Measurements from ENCODE around the gene ZFP3. TPM values are rescaled to one million over a fixed set of nuclear protein-coding genes. Genes with fewer than 3 reads are reported as not detected.
"Not testable (repeated sequence)": the region's sequence is repeated elsewhere in the genome, so short reads cannot be mapped to it uniquely, and the experiment has no call there.

ZFP3 gene
- total and polyA plus RNA-seq, 7 donors, result 3.7 to 12.3 (median 7.7) TPM

DNA sequence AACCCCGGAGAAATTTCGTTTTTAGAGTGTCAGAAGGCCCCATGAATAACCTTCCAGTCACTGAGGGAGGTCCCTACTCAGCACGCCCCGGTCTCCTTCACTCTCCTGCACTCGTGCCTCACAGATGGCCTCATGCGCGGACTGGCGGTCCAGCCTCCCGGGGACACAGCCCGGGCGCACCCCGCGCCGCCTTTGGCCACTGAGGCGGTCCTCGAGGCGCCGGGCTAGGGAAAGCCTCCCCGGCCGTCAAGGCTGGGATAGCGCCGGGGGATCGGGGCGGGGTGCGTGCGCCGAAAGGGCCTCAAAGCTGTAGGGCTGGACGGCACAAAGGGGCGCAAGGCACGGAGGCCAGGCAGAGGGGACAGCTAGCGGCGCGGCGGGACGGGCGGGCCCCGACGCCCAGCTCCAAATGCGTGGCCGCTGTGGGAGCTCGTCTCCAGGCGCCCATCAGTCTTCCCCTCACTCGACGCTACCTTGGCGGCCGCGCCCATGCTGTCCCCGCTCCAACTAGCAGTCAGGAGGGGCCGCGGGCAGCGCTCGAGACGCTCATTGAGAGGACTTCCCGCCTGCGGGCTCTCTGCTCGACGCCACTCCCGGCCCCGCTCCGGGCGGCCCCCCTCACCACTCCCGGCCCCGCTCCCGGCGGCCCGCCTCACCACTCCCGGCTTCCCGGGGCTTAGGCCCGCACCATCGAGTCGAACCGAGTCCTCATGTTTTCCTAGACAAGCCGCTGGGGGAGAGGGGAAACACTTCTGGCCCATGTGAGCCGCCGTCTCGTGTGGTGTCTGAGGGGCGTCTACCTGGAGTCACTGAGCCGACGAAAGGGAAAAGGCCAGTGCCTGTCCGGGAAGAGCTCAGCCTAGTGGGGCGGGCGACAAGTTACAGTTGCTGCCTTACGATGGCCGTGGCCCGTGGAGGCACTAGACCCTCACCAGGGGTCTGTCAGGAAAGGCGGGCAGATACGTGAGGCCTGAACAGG is 37.7 kb downstream of the ZFP3 start, which contains the start of gene USP6:
Gene USP6, plus strand, starts transcription at position 360 of the 979 bp plus-strand sequence. CDS start 14,336 bp downstream, outside the sequence.
- no peaks in the 10 kb centered on the region for H3K9me3 ChIP-seq
- H3K27ac ChIP-seq, result no peak within 1 kb of the TSS
- intact Hi-C loops (cut with DNase I), result no loop called here
- ATAC-seq (no peak), DNase-seq (no peak)
- 18 to 24% (median 19%) methylated on average over 64 to 87 of the region's 87 CpGs for WGBS, 3 donors
- peaks cover 0 to 11% of the 10 kb centered on the region in 2 donors for H3K36me3 ChIP-seq (ENCODE audit: insufficient read depth in 1 of 2, low read depth in 1 of 2)
- H3K27me3 ChIP-seq (ENCODE audit: insufficient read depth in 3 of 3, low read length in 2 of 3), result peaks cover 3 to 25% (median 11%) of the 10 kb centered on the region in 3 donors
- TF ChIP-seq, protein P1, sequence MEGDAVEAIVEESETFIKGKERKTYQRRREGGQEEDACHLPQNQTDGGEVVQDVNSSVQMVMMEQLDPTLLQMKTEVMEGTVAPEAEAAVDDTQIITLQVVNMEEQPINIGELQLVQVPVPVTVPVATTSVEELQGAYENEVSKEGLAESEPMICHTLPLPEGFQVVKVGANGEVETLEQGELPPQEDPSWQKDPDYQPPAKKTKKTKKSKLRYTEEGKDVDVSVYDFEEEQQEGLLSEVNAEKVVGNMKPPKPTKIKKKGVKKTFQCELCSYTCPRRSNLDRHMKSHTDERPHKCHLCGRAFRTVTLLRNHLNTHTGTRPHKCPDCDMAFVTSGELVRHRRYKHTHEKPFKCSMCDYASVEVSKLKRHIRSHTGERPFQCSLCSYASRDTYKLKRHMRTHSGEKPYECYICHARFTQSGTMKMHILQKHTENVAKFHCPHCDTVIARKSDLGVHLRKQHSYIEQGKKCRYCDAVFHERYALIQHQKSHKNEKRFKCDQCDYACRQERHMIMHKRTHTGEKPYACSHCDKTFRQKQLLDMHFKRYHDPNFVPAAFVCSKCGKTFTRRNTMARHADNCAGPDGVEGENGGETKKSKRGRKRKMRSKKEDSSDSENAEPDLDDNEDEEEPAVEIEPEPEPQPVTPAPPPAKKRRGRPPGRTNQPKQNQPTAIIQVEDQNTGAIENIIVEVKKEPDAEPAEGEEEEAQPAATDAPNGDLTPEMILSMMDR (IDR thresholded peaks at IDR 0.05), result no peak
- peaks cover 17% of the 10 kb centered on the region for H3K4me1 ChIP-seq
- H3K4me3 ChIP-seq, result peak within 1 kb of the TSS; percentile 27

DNA sequence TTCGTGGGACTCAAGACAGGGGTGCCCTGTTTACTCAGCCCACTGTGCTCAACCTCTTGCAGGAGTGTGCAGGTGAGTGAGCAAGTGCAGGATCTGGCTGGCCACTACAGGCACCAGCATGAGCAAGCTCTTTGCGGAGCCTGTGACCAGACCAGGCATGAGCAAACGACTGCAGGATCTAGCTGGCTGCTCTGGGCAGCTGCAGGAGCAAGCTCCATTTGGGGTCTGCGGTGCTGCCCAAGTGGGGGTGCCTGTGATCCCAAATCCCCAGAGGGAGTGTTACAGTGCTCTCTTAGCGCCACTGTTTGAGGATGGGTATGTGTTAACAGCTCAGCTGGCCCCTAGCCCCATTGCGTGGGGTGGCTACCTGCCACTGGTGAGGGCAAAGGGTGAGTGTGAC is 40.0 kb downstream of the ZFP3 start:
- DNase-seq, result no peak
- Histone ChIP-seq H3K36me3 (ENCODE audit: insufficient read depth in 1 of 2, low read depth in 1 of 2) (peaks cover 0 to 11% of the 10 kb centered on the region in 2 donors), H3K27me3 (ENCODE audit: insufficient read depth in 3 of 3, low read length in 2 of 3) (peaks cover 3 to 25% (median 11%) of the 10 kb centered on the region in 3 donors), H3K27ac (no peak overlapping the region), H3K4me1 (peaks cover 15% of the 10 kb centered on the region), H3K4me3 (no peak overlapping the region), H3K9me3 (no peaks in the 10 kb centered on the region)
- 89 to 94% (median 90%) methylated on average over 6 of the region's 6 CpGs for WGBS, 3 donors
- TF ChIP-seq, protein P1 (IDR thresholded peaks at IDR 0.05), result no peak
- intact Hi-C loops (cut with DNase I), result no loop called here
- ATAC-seq, result no peak

DNA sequence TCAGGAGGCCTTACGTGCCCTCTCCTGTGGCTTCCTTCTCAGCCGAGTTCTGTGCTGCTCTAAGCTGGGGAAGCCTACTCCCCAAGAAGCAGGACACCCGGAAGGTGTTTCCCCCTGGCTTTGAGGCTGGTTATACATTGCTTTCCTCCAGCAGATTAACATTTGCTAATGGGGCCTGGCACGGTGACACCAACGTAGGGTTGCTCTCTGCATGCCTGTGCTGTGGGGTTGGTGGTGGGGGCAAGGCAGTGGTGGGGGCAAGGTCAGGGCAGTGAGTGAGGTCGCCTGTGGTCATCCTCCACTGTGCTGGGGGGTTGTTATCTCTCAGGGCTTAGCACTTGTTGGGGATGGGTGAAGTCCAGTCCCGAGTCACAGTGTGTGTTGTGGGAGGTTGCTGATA is 41.8 kb downstream of the ZFP3 start:
- TF ChIP-seq, protein P1 (IDR thresholded peaks at IDR 0.05), result no peak
- Histone ChIP-seq H3K9me3 (no peaks in the 10 kb centered on the region), H3K4me3 (no peak overlapping the region), H3K27ac (peak overlapping the region; percentile 95), H3K36me3 (ENCODE audit: insufficient read depth in 1 of 2, low read depth in 1 of 2) (no peaks in the 10 kb centered on the region), H3K27me3 (ENCODE audit: insufficient read depth in 3 of 3, low read length in 2 of 3) (peaks cover 0 to 18% (median 9%) of the 10 kb centered on the region in 3 donors), H3K4me1 (peaks cover 15% of the 10 kb centered on the region)
- ATAC-seq, result no peak
- 66 to 79% (median 78%) methylated on average over 7 of the region's 7 CpGs for WGBS, 3 donors
- intact Hi-C loops (cut with DNase I), result no loop called here
- DNase-seq, result no peak

DNA sequence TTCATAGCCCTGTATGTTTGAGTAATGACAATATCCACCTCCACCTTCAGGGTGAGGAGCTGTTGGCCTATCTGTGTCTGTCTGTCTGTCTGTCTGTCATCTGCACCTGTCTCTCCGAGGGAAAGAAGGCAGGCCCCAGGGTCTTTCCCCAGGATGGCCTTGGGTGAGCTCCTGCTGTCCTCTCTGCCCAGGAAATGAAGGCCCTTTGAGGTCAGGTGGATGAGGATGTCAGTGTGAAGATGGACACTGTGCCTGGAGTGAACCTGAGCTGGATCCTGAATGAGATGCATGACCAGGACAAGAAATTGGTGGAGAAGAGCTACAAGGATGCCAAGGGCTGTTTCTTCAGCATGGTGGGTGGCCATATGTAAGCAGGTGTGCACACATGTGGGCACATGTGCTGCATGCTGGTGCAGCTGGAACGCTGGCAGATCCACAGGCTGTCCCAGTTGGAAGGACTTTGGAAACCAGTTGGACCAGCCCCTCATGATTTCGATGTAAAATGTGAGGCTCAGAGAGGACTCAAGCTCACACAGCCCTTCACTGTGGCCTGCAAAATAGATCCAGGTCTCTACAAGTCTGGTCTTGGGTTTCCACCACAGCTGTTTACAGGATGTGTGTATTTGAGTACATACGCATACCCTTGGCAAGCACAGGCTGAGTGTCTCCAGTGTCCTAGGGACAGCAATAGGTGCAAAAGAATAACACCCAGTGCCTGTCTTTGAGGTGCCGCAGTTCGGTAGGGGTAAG is 42.3 kb downstream of the ZFP3 start:
- intact Hi-C loops (cut with DNase I), result not testable (repeated sequence)
- WGBS, 3 donors, result 31 to 39% (median 31%) methylated on average over 5 to 6 of the region's 6 CpGs

More for the DNA sequence above, 42.3 kb downstream of the ZFP3 start:
- ATAC-seq (peak; percentile 38 to 55 (median 48)), DNase-seq (peak; percentile 29 to 71)
- H3K9me3 ChIP-seq; H3K36me3 ChIP-seq (ENCODE audit: insufficient read depth in 1 of 2, low read depth in 1 of 2): not testable (repeated sequence)
- H3K4me1 ChIP-seq, result peaks cover 15% of the 10 kb centered on the region
- H3K27ac ChIP-seq, result peak overlapping the region; percentile 95
- H3K27me3 ChIP-seq (ENCODE audit: insufficient read depth in 3 of 3, low read length in 2 of 3), result peaks cover 0 to 12% (median 7%) of the 10 kb centered on the region in 3 donors
- H3K4me3 ChIP-seq, result peak overlapping the region; percentile 72

Data from psoas muscle (tissue), 8 donors.